WI38 (cell line): ENCODE measurements around the gene PRKACA.

Experiments used
- H3K4me3 ChIP-seq: 2 replicates; pipeline ENCODE4 v1.5.1; 2011; ENCODE audit warnings: low read depth, mild to moderate bottlenecking, control low read depth, low read length
- TF ChIP-seq, protein P1 (sequence below): IDR thresholded peaks from 2 replicates; pipeline ENCODE4 v1.5.1; 2012; ENCODE audit warnings: low read depth, mild to moderate bottlenecking, control low read depth, low read length

Gene PRKACA

DNA sequence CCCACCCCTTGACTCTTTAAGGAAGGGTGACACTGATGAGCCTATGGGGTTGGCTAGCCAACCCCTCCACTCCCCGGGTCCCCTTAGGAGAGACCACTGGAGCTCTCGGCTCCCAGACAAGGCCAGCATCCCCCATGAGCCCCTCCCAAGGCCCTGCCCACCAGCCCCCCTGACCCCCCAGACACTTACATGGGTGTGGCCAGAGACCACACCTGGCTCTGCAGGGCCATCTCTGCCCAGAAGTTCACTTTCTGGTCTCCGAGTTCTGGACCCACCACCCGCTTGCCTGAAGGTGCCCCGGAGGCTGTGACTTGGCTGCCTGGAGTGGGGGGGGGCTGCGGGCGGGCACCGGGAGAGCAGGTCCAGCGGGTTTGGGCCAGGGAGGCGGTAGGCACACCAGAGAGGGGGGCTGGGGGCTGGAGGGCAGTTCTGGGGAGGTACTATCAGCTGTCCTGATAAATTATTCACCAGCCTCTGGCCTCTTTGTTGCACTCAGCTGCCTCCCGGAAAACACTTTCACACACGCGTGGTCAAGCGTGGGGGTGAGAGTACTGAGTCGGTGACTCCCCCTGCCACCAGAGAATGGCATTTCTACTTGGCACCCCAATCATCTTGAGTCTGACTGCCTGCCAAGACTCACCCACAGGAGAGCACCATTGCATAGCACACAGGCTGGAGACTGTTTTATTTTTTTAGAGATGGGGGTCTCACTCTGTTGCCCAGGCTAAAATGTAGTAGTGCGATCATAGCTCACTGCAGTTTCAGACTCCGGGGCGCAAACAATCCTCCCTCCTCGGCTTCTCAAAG, 55.6 kb downstream of the PRKACA start, which contains the start of gene PALM3:
PALM3 (minus strand) TSS at position 326 of the 807 bp plus-strand sequence; CDS start at position 230, 96 bp downstream.
- TF ChIP-seq, protein P1, sequence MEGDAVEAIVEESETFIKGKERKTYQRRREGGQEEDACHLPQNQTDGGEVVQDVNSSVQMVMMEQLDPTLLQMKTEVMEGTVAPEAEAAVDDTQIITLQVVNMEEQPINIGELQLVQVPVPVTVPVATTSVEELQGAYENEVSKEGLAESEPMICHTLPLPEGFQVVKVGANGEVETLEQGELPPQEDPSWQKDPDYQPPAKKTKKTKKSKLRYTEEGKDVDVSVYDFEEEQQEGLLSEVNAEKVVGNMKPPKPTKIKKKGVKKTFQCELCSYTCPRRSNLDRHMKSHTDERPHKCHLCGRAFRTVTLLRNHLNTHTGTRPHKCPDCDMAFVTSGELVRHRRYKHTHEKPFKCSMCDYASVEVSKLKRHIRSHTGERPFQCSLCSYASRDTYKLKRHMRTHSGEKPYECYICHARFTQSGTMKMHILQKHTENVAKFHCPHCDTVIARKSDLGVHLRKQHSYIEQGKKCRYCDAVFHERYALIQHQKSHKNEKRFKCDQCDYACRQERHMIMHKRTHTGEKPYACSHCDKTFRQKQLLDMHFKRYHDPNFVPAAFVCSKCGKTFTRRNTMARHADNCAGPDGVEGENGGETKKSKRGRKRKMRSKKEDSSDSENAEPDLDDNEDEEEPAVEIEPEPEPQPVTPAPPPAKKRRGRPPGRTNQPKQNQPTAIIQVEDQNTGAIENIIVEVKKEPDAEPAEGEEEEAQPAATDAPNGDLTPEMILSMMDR, result no peak
- H3K4me3 ChIP-seq, result no peak within 1 kb of the TSS

DNA sequence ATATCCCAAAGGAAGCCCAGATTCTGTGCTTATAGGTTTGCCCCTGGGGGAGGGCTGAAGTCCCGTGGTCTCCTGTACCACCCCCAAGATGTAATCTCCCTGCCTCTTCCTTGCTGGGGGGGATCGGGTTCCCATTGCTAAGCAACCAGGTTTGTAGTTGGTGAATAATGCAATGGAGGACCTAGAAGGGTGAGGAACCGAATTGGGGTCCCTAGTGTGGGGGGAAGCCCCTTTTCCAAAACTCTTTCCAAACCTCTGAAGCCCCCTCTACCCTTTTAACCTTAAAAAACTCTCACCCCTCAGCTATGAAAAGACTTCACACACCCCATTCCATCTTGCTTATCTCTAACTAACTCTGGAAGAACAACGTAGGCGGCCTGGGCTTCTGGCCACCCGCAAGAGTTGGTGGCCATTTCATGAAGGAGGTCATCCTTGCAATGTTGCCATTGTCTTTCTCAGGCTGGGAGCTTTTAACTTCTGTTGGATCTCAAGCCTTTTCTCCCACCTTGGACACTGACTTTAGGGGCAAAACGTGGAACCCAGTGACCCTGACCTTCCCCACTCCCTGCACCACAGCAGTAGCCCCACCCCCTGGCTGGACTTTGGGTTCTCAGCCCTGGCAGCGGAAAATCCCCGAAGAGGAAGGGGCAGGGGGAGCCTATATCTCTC, 56.3 kb downstream of the PRKACA start:
- TF ChIP-seq, protein P1, result no peak
- H3K4me3 ChIP-seq, result no peak overlapping the region

DNA sequence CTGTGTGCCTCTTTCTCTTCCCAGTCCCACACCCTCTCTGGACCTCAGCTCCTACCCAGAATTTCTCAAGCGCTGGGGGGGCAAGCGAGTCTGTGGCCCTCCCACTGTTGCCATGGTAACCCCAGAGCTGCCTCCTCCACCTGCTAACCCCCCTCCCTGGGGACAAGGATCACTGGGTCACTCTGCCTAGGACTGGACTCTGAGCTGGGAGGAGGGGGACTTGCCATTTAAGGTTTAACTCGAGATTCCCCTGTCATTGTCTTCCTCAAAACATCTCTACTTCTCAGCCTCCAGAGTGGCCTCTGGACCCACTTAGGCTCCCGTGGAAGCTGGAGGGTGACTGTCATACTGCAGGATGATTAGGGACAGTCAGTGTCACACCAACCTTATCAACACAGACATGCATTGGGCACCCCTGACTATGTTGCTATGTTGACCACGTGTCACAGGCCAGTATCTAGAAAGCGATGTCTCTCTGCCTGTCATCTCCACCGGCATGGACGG, 57.9 kb downstream of the PRKACA start:
- H3K4me3 ChIP-seq, result no peak overlapping the region
- TF ChIP-seq, protein P1, result no peak

- TF ChIP-seq, protein P1, result peak; percentile 75
Measured at GRCh38 chr19:14059093-14059480, 58.5 kb downstream of the PRKACA start.

DNA sequence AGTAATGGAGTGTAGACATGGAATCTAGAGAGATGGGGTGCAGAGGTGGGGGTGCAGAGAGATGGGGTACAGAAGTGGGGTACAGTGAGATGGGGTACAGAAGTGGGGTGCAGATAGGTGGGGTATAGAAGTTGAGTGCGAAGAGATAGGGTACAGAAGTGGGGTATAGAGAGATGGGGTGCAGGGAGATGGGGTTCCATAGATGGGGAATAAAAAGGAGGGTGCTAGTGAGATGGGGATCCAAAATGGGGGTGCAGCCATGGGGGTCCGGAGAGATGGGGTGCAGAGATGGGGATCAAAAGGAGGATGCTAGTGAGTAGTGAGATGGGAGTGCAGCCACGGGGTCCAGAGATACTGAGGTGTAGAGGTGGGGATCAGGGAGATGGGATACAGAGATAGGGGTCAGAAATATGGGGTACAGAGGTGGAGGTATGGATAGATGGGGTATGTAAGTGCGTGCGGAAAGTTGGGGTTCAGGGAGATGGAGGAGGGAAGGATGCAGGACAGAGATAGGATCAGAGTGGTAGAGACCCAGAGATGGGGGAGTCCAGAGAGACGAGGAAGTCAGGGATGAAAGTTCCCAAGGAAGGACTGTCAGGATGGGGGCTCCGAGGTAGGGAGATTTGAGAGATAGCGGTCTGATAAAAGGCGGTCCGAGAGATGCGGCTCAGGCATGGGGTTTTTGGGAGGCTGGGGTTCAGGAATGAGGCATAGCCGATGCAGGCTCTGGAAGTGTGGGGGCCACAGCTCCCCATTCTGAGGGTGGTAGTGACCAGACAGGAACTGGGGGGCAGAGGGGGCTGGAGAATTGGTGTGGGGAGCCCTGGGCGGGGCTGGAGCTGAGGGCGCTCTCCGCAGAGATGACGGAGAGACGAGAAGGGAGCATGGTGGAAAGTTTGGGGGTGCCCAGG, 59.1 kb downstream of the PRKACA start:
- TF ChIP-seq, protein P1, result no peak
- H3K4me3 ChIP-seq, result peak overlapping the region; percentile 27; the same call in 1 of the 2 replicates

More at GRCh38 chr19:14059093-14059480, 58.5 kb downstream of the PRKACA start:
- H3K4me3 ChIP-seq, result no peak overlapping the region

DNA sequence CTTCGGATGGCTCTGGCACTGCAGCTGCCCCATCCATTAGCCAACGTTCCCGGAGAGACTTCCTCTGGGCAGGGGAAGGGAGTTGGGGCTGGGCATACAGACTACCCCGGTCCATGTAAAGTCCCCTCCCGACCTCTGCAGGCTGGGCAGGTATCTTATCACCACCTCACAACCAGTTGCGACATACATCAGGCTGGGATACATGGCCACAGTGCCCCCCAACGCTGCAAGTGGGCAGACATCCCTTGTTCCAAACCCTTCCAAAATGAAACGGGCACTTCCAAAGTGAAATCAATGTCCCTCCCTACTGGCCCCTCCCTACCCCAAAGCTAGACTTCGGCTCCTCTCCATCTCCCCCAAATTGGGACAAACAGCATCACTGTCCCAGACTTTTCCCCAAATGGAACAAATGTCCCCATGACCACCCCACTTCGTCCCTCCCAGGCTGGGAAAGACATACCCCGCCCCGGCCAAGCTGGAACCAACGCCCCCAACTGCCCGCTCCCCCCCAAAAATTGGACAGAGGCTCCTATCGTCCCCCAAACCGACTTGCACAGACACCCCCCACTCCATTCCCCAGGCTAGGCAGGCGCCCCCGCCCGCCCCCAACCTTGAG, 60.7 kb downstream of the PRKACA start:
- TF ChIP-seq, protein P1, result no peak
- H3K4me3 ChIP-seq, result no peak overlapping the region
